ENCODE measurements around the gene WDR37.
"Not testable (repeated sequence)": the region's sequence is repeated elsewhere in the genome, so short reads cannot be mapped to it uniquely, and the experiment has no call there.

WDR37 gene

DNA sequence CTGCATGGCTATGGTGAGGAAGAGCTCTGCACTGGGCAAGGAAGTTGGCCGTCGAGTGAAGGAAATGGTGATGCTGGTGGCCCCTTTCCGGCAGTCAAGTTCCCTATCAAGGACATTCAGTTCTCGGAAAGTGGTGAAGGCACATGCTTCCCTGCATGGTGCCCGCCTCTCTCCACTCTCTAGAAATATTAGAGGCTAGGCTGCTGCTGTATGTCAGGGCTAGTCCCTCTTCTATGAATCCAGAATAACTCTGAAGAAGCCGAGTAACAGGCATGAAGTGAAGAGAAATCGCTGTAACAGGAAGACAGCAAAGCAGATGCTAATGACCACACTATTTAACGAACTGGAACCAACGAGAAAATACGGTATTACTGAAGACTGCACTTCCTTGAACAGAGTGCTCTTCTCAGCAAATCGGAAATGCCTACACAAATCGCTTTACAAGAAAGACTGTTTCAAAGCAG lies 12.6 kb upstream of the WDR37 start:
- DNase-seq, result no peak

- DNase-seq, result no peak
Measured at GRCh38 chr10:1044146-1044545, 12.0 kb upstream of the WDR37 start.

- no peak for DNase-seq
Measured at GRCh38 chr10:1044964-1045363, 11.2 kb upstream of the WDR37 start.

GRCh38 chr10:1045415-1045814 lies 10.8 kb upstream of the WDR37 start:
- DNase-seq, result no peak

- DNase-seq, result no peak
Measured at GRCh38 chr10:1047937-1048336, 8.2 kb upstream of the WDR37 start.

DNA sequence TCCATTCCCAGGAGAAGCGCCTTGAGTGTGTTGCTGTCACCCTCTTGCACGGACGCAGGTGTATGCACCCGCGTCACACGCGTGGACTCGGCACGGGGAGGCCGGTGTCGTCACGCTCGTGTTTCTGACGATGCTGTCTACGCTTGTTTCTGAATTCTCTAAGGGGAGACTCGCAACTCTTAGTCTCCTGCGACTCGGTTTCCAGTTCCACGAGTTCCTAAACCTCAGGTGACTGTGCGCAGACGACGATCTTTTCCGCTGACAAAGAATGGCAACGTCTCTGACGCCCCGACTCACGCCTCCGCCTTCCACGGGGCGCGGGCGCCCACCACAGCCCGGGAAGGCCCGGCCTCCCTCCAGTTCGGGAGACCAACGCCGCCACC lies 7.8 kb upstream of the WDR37 start:
- no peak for DNase-seq

- peak; percentile 99 for DNase-seq
Measured at GRCh38 chr10:1048732-1049424, 7.3 kb upstream of the WDR37 start, which contains the start of gene IDI1. Gene IDI1 (minus strand): TSS chr10:1049119. CDS start chr10:1049003, 116 bp downstream.

- DNase-seq, result no peak
Measured at GRCh38 chr10:1049425-1049958, 6.7 kb upstream of the WDR37 start.

- DNase-seq, result peak; percentile 30
Measured at GRCh38 chr10:1050145-1050544, 6.0 kb upstream of the WDR37 start.

DNA sequence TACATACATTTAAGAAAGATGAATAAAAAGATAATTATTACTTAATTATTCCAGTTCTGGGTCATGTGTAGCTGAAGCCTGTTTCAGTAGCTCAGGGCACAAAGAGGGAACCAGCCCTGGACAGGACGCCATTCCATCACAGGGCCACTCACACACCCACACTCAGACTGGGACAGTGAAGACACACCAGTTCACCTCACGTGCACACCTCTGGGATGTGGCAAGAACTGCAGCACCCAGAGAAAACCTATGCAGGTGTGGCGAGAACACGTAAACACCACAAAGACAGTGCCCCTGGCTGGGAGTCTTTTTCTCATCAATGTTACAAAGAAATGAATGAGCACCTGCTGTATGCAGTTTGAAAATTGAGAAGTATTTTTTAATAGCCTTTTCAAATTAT lies 5.6 kb upstream of the WDR37 start:
- no peak for DNase-seq

- DNase-seq, result peak; percentile 19
Measured at GRCh38 chr10:1054684-1055083, 1.5 kb upstream of the WDR37 start.

- DNase-seq, result no peak
Measured at GRCh38 chr10:1057106-1057657, 997 bp downstream of the WDR37 start.

GRCh38 chr10:1058017-1058416 lies 1.8 kb downstream of the WDR37 start:
- no peak for DNase-seq

- DNase-seq, result no peak
Measured at GRCh38 chr10:1059902-1060301, 3.7 kb downstream of the WDR37 start.

GRCh38 chr10:1061930-1062774 lies 6.0 kb downstream of the WDR37 start:
- DNase-seq, result no peak

DNA sequence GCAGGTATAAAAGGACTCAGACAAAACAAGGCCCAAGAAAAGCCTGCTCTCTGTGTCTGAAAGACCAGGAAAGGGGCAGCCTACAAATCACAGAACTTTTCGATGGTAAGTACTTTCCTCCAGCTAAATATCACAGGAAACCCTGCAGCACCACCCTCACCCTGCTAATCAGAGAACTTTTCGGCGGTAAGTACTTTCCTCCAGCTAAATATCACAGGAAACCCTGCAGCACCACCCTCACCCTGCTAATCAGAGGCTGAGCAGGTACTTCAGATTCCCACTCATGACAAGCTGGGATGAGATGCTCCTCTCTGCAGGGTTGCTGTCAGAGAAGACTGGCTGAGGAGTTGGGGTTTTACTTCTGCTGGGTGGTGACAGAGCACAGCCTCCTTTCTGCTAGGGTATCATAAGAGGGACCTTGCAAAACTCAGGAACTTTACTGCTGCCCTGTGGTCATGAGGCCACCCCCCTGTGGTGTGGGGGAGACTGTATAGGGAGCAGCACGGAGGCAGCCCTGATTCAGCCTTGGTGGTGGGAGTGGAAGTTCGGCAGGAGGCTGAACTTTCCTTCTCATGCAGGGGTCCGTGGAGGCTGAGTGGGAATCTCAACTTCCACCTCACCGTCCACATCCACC lies 7.2 kb downstream of the WDR37 start:
- DNase-seq, result no peak

DNA sequence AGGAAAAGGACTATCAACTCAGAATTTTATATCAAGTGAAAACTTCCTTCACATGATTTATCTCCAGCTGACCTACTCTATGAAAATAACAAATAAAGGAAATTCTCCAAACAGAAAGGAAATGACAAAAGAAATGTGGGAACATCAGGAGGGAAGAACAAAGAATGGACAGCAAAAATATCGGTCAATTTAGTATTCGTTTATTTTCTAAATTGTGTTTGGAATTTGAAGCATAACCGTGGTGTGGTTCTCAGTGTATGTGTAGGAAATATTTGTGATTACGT lies 8.7 kb downstream of the WDR37 start:
- DNase-seq, result no peak

DNA sequence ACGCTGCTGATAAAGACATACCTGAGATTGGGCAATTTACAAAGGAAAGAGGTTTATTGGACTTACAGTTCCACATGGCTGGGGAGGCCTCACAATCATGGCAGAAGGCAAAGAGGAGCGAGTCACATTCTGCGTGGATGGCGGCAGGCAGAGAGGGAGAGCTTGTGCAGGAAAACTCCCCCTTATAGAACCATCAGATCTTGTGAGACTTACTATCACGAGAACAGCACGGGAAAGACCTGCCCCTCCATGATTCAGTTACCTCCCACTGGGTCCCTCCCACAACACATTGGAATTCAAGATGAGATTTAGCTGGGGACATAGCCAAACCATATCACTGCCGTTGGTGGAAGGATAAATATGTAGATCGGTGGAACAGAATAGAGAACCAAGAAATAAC lies 10.5 kb downstream of the WDR37 start:
- DNase-seq, result not testable (repeated sequence)

- no peak for DNase-seq
Measured at GRCh38 chr10:1068380-1069361, 12.5 kb downstream of the WDR37 start.

GRCh38 chr10:1070919-1071318 lies 14.7 kb downstream of the WDR37 start:
- peak; percentile 25 for DNase-seq

- no peak for DNase-seq
Measured at GRCh38 chr10:1074052-1074747, 18.0 kb downstream of the WDR37 start.

Data from HCEC 1CT (cell line).